HepG2 (cell line): ENCODE measurements around the gene TRIM25. TPM values are rescaled to one million over a fixed set of nuclear protein-coding genes. Genes with fewer than 3 reads are reported as not detected.

Source experiments
- ARID4A ChIP-seq: sonication (generic); formaldehyde crosslinking; IDR thresholded peaks from 2 replicates; pipeline ENCODE4 v1.5.0; 2020; ENCODE audit warnings: mild to moderate bottlenecking, missing genetic modification reagents, borderline replicate concordance
- ESRRA ChIP-seq: sonication (generic); formaldehyde crosslinking; IDR thresholded peaks from 2 replicates; pipeline ENCODE4 v1.5.1; 2020; ENCODE audit warnings: mild to moderate bottlenecking, low read depth, missing genetic modification reagents
- FOSL2 ChIP-seq: sonication (generic); formaldehyde crosslinking; IDR thresholded peaks from 2 replicates; pipeline ENCODE4 v1.4.0; 2020; ENCODE audit warnings: missing genetic modification reagents
- FOXA3 ChIP-seq: IDR thresholded peaks from 2 replicates; pipeline ENCODE4 v1.6.1; 2016; ENCODE audit warnings: missing genetic modification reagents, missing compliant biosample characterization
- FOXP1 ChIP-seq, 2 experiments: fragments of 450-650 bp in 1 of 2; IDR thresholded peaks; 2 replicates each; pipeline ENCODE4 v1.6.1; 2017 to 2018; ENCODE audit warnings: antibody characterized with exemption in 1 of 2
- HHEX ChIP-seq: IDR thresholded peaks from 2 replicates; pipeline ENCODE4 v1.6.1; 2016; ENCODE audit warnings: control low read depth
- HNF4A ChIP-seq: sonication (generic); formaldehyde crosslinking; IDR thresholded peaks from 2 replicates; pipeline ENCODE4 v1.4.0; 2020; ENCODE audit warnings: missing genetic modification reagents
- HOMEZ ChIP-seq: IDR thresholded peaks from 2 replicates; pipeline ENCODE4 v1.6.1; 2016; ENCODE audit warnings: low read depth
- NR2F2 ChIP-seq: IDR thresholded peaks from 2 replicates; pipeline ENCODE4 v1.6.1; 2012; ENCODE audit warnings: low read depth, inconsistent platforms, borderline replicate concordance
- PAXIP1 ChIP-seq: sonication (generic); formaldehyde crosslinking; conservative IDR thresholded peaks from 2 replicates; pipeline ENCODE4 v1.4.0; 2020; ENCODE audit warnings: mild to moderate bottlenecking, missing genetic modification reagents, moderate library complexity
- PCBP2 ChIP-seq: fragments of 200-400 bp; formaldehyde crosslinking; optimal IDR thresholded peaks from 2 replicates; pipeline ENCODE3; 2018; ENCODE audit warnings: low read length, low read depth; ENCODE audit not compliant: poor library complexity, severe bottlenecking
- SALL1 ChIP-seq: sonication (generic); formaldehyde crosslinking; IDR thresholded peaks from 2 replicates; pipeline ENCODE4 v1.8.0; 2022; ENCODE audit warnings: mild to moderate bottlenecking, missing genetic modification reagents
- SOX6 ChIP-seq, 2 experiments: fragments of 450-650 bp in 1 of 2; sonication (generic) in 1 of 2; formaldehyde crosslinking in 1 of 2; IDR thresholded peaks; 2 replicates each; pipeline versions ENCODE4 v1.4.0 to v1.6.1; 2017 to 2020; ENCODE audit warnings: antibody characterized with exemption in 1 of 2, mild to moderate bottlenecking in 1 of 2, missing genetic modification reagents in 1 of 2
- SP1 ChIP-seq, 2 experiments: fragments of 450-650 bp in 1 of 2; sonication (generic) in 1 of 2; formaldehyde crosslinking in 1 of 2; IDR thresholded peaks; 2 replicates each; pipeline versions ENCODE4 v1.4.0 to v1.6.1; 2016 to 2020; ENCODE audit warnings: missing genetic modification reagents in 1 of 2
- TARDBP ChIP-seq: sonication (generic); formaldehyde crosslinking; IDR thresholded peaks from 2 replicates; pipeline ENCODE4 v1.8.0; 2022; ENCODE audit warnings: mild to moderate bottlenecking, missing genetic modification reagents
- TGIF2 ChIP-seq: IDR thresholded peaks from 2 replicates; pipeline ENCODE4 v1.6.1; 2016; ENCODE audit warnings: control low read depth, missing compliant biosample characterization
- ZBTB14 ChIP-seq: sonication (generic); formaldehyde crosslinking; IDR thresholded peaks from 2 replicates; pipeline ENCODE4 v1.4.0; 2020; ENCODE audit warnings: missing genetic modification reagents
- ZFP36 ChIP-seq: fragments of 150-350 bp; IDR thresholded peaks from 2 replicates; pipeline ENCODE4 v1.6.1; 2018; ENCODE audit warnings: borderline replicate concordance, low read length, low read depth; ENCODE audit not compliant: partially characterized antibody
- ZNF598 ChIP-seq: sonication (generic); formaldehyde crosslinking; IDR thresholded peaks from 2 replicates; pipeline ENCODE4 v1.5.1; 2020; ENCODE audit warnings: mild to moderate bottlenecking, missing genetic modification reagents, borderline replicate concordance
- ZSCAN31 ChIP-seq: sonication (generic); formaldehyde crosslinking; IDR thresholded peaks from 2 replicates; pipeline ENCODE4 v1.5.0; 2020; ENCODE audit warnings: low read depth, mild to moderate bottlenecking, missing genetic modification reagents
- polyA plus RNA-seq, 8 experiments: library from polyadenylated mRNA; depleted of rRNA in 3 of 8; stranded (reverse) in 7 of 8; unstranded in 1 of 8; fragments of >200 nt; fragmentation: Illumina TruSeq in 4 of 8; extraction: Trizol in 4 of 8; gene quantifications; 2 replicates each; pipeline versions ENCODE4 v1.2.1 to v1.2.3, GENCODE V29; 2011 to 2016; ENCODE audit warnings: low read depth in 4 of 8, missing spikeins in 1 of 8, mixed read lengths in 1 of 8; ENCODE audit not compliant: insufficient read depth in 1 of 8
- total RNA-seq, 5 experiments: library from RNA; depleted of rRNA; stranded (reverse); fragments of >200 nt; fragmentation: Illumina TruSeq; extraction: Trizol; gene quantifications; 2 replicates each; pipeline ENCODE4 v1.2.3, GENCODE V29; 2016; ENCODE audit warnings: low read depth in 1 of 5

The TRIM25 gene
- total and polyA plus RNA-seq, 2 of the 13 experiments (the other 11 are each of a cell fraction or from before 2014, with no cell fraction given): 30.8 to 42.2 TPM

GRCh38 chr17:56935461-56935860, 21.6 kb upstream of the TRIM25 start (continued):
- TF ChIP-seq ZBTB14 (CRISPR knock-in tag) (no peak), TGIF2 (CRISPR knock-in tag) (no peak), ZNF598 (no peak), NR2F2 (peak; percentile 59; the same call in 1 of the 2 replicates), HNF4A (CRISPR knock-in tag) (peak; percentile 82), HOMEZ (no peak), SOX6 (IDR thresholded peaks at IDR 0.05) (no peak), SOX6 (CRISPR knock-in tag; IDR thresholded peaks at IDR 0.05) (peak; percentile 16; the same call in 1 of the 2 replicates), FOSL2 (no peak), FOXA3 (peak; percentile 31; the same call in 1 of the 2 replicates), ESRRA (CRISPR knock-in tag) (peak; percentile 62; the same call in 1 of the 2 replicates), TARDBP (CRISPR knock-in tag) (no peak), ARID4A (0 out of 2 replicates have a peak, but pooled peaks have one; percentile 3), SALL1 (CRISPR knock-in tag) (peak; percentile 51; the same call in 1 of the 2 replicates), PAXIP1 (CRISPR knock-in tag) (peak; percentile 58), PCBP2 (no peak), FOXP1 (IDR thresholded peaks at IDR 0.05) (no peak), FOXP1 (CRISPR knock-in tag; IDR thresholded peaks at IDR 0.05) (peak; percentile 23; the same call in 1 of the 2 replicates), ZSCAN31 (CRISPR knock-in tag) (no peak), ZFP36 (no peak), SP1 (IDR thresholded peaks at IDR 0.05) (no peak), SP1 (CRISPR knock-in tag; IDR thresholded peaks at IDR 0.05) (no peak), HHEX (CRISPR knock-in tag) (peak; percentile 77)
